HUES6 (cell line): Measurements from ENCODE around the gene GPR141.

Experiments used
- H3K27ac ChIP-seq: 2 replicates; pipeline ENCODE4 v1.7.0; 2013; ENCODE audit warnings: low read depth, mild to moderate bottlenecking, low read length, inconsistent platforms
- H3K27me3 ChIP-seq: 2 replicates; pipeline ENCODE4 v1.6.1; 2013; ENCODE audit warnings: low read length; ENCODE audit not compliant: control insufficient read depth, insufficient read depth
- H3K36me3 ChIP-seq: 2 replicates; pipeline ENCODE4 v1.6.1; 2013; ENCODE audit warnings: low read length; ENCODE audit not compliant: control insufficient read depth, insufficient read depth
- H3K4me1 ChIP-seq: 2 replicates; pipeline ENCODE4 v1.6.1; 2013; ENCODE audit warnings: low read length; ENCODE audit not compliant: control insufficient read depth, insufficient read depth
- H3K4me3 ChIP-seq: 2 replicates; pipeline ENCODE4 v1.5.1; 2013; ENCODE audit warnings: low read depth, low read length
- H3K9ac ChIP-seq: one replicate; pipeline ENCODE4 v1.6.1; 2013; ENCODE audit warnings: mild to moderate bottlenecking, low read length
- H3K9me3 ChIP-seq: 2 replicates; pipeline ENCODE4 v1.6.1; 2013; ENCODE audit warnings: low read depth, low read length; ENCODE audit not compliant: control insufficient read depth, insufficient read depth

GPR141 gene, protein sequence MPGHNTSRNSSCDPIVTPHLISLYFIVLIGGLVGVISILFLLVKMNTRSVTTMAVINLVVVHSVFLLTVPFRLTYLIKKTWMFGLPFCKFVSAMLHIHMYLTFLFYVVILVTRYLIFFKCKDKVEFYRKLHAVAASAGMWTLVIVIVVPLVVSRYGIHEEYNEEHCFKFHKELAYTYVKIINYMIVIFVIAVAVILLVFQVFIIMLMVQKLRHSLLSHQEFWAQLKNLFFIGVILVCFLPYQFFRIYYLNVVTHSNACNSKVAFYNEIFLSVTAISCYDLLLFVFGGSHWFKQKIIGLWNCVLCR

DNA sequence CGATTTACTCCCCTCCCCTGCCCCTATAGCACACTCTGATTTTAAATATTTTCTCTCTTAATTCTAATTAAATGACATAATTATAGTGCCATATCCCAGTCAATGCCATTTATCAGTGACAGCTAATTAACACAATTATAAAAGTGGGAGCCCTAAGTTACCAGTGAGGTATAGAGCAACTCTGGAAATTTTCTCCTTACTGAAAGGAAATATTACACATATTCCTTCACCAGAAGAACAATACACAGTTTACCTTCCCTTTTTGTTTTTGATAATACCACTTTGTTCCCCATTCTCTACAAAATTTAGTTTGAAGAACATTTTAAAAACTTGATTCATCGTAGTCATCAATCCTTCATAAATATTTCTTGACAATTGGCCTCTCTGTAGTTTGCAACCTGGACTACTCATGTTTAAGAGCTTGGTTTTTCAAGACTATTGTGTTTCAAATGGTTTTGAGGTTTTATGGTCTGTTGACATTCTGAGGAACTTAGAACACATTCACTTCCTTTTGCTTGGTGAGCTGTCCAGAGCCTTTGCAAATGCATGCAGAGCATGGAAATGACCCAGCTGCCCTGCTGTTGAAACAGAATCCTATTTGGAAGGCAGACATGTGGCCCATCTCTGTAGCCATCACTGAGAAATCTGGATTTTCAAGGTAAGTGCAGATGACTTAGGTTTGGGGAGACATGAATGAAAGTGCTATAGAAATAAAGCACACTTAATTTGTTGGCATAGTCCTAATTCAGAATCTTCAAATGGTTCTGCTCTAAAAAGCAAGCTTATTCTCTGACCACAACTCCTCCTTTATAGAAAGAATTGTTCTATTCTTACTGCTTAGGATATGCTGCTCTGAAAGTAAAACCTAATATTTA, at the start of gene GPR141:
Gene GPR141, plus strand, starts transcription at position 521 of the 875 bp plus-strand sequence. CDS start 56,628 bp downstream, outside the sequence.
- no peak within 1 kb of the TSS for H3K4me3 ChIP-seq
- no peak within 1 kb of the TSS for H3K9ac ChIP-seq
- H3K9me3 ChIP-seq = no peaks in the 10 kb centered on the region
- no peaks in the 10 kb centered on the region for H3K27me3 ChIP-seq
- no peak within 1 kb of the TSS for H3K27ac ChIP-seq
- peaks cover 17% of the 10 kb centered on the region for H3K4me1 ChIP-seq
- no peaks in the 10 kb centered on the region for H3K36me3 ChIP-seq

DNA sequence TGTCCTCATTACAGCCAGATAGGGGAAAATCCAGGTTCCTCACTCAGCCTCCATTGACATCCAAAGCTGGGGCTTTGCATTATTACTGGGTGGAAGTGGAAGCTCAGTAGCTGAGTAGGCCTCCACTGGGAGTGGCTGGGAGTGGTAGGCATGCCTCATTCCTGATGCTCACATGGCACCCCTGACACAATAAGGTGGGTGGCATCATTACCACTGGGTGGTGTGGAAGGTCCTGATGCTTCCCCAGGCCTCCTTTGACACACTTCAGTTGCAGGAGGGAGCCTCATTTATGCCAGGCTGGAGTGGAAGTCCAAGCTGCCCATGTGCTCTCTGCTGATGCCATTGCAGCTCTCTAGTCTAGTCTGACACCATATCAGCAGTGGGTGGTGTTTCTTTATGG, 48.2 kb upstream of the GPR141 start:
- H3K27me3 ChIP-seq = no peaks in the 10 kb centered on the region
- no peaks in the 10 kb centered on the region for H3K4me1 ChIP-seq
- H3K36me3 ChIP-seq = no peaks in the 10 kb centered on the region
- H3K4me3 ChIP-seq = no peak overlapping the region
- peaks cover 9% of the 10 kb centered on the region for H3K9me3 ChIP-seq
- no peak overlapping the region for H3K27ac ChIP-seq
- H3K9ac ChIP-seq = no peak overlapping the region

DNA sequence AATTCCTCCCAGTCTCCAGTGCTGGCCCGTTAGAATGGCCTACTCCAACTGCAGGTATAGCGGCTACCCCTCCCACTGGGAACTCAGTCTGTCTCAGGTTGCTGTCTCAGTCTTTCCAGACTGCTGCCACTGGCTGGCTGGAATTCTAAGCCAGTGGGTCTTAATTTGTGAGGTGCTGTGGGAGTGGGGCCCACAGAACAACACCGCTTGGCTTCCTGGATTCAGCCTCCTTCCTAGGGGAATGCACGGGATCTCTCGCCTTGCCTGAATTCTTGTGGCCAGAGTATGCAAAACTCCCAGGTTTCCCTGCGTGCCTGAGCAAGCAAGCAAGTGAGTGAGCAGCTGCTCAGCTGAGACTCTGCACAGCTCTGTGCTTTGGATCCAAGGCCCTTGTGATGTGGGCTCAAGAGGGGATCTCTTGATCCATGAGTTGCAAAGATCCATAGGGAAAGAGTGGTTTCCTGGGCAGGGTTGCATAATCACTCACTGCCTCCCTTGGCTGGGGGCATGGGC, 41.5 kb upstream of the GPR141 start:
- H3K9me3 ChIP-seq = 0 out of 2 replicates have a peak, but pooled peaks cover under 1% of the 10 kb centered on the region
- H3K27me3 ChIP-seq = no peaks in the 10 kb centered on the region
- no peak overlapping the region for H3K27ac ChIP-seq
- no peak overlapping the region for H3K4me3 ChIP-seq
- H3K4me1 ChIP-seq = peaks cover 15% of the 10 kb centered on the region
- no peak overlapping the region for H3K9ac ChIP-seq
- no peaks in the 10 kb centered on the region for H3K36me3 ChIP-seq

DNA sequence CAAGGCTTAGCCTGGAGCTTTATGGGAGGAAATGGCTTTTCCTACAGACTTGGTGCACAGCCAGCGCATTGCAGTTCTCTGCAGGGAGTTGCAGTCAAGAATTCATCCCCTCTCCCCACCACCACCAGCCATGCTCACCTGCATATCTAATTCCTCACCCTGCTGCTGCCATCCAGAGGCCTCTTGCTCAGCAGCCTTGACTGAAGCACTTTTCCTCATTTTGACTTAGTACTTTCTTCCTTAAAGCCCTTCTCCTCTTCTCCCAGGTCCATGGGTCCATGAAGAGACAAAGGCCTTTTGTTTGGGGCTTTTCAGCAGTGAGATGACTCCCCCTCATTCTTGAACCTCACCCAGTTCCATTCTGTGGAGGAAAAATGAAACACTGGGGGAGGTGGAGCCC, 39.7 kb upstream of the GPR141 start:
- peaks cover 15% of the 10 kb centered on the region for H3K4me1 ChIP-seq
- no peak overlapping the region for H3K9ac ChIP-seq
- no peaks in the 10 kb centered on the region for H3K9me3 ChIP-seq
- H3K27me3 ChIP-seq = no peaks in the 10 kb centered on the region
- no peak overlapping the region for H3K4me3 ChIP-seq
- no peak overlapping the region for H3K27ac ChIP-seq
- H3K36me3 ChIP-seq = no peaks in the 10 kb centered on the region

DNA sequence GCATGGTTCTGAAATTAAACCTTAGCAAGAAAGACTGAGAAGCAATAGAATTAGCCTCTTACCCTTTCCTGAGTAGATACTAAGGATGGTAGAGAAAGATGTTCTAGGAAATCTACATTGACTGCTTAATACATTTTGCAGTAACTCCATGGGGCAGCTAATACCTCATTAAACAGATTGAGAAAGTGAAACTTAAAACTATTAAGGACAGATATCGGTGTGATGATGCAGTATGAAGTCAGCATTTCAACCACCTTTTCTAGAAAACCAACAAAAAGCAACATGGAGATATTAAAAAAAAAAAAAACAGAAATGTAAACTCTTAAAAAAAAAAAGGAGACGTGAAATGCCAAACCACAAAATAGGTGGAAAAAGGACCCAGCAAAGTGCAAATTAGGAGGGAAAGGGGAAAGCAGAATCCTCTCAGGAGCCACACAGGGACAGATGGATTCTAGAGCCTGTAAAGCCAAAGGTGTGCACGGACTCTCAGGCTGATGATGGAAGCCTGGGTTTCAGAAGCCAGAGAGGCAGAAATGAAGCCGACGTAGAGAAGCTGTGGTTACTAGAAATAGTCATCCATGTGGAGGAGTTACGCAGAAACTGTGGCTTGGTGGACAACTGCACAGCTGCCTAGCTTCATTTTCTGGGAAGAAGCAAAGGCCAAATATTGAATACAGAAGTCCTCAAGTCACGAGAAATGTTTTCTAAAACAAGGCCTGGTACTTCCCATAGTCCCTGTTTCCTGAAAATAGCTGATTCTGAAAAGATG, 38.1 kb upstream of the GPR141 start:
- Histone ChIP-seq H3K4me3 (no peak overlapping the region), H3K27ac (no peak overlapping the region), H3K27me3 (no peaks in the 10 kb centered on the region)

DNA sequence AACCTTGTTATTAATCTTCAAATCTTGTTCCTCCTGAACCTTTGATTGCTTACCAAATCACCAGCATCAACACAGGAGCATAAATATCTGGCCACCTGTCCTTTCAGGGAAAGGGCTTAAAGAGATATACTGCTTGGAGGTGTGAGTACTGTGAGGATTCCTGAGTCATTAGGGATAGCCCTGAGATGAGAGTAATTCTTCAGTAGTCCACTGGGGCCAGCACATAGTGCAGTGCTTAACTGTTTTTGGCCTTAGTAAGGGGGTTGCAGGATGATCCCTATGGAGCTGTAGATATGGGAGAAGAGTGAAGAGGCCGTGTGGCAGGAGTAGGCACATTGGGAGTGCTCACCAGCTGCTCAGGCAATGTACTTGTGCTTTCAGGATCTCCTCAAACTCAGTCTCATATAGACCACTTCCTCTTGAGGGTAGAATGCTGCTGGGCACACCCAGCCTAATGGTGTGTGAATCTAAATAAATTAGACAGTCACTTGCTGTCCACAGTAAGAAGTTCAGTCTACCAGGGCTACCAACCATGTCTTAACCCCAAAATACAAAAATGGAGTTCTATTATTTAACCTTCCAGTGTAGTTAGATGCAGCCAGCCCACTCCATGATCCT, 26.5 kb upstream of the GPR141 start:
- no peak overlapping the region for H3K27ac ChIP-seq
- no peaks in the 10 kb centered on the region for H3K36me3 ChIP-seq
- no peaks in the 10 kb centered on the region; the same call in 1 of the 2 replicates for H3K4me1 ChIP-seq
- no peaks in the 10 kb centered on the region for H3K9me3 ChIP-seq
- no peak overlapping the region for H3K4me3 ChIP-seq
- no peak overlapping the region for H3K9ac ChIP-seq
- H3K27me3 ChIP-seq = no peaks in the 10 kb centered on the region

More for the DNA sequence above, 38.1 kb upstream of the GPR141 start:
- H3K9ac ChIP-seq = no peak overlapping the region
- no peaks in the 10 kb centered on the region for H3K9me3 ChIP-seq
- H3K36me3 ChIP-seq = no peaks in the 10 kb centered on the region
- peaks cover 15% of the 10 kb centered on the region for H3K4me1 ChIP-seq

DNA sequence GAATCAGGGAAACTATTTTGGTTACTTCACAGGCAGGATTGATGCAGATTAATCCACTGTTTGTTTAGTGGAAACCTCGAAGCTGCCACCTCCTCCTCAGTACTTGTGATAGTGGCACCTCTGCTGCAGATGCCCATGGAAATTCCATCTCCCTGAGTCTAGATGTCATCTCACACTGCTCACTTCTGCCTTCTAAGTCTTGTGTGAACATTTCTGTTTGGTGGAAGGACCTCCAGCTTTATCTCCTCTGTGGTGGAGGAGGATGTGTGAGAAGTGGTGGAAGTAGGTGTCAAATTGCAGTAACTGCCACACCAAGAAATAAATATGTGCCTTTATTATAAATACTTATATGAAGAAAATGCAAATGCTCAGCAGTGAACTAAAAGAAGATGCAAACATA, 25.8 kb upstream of the GPR141 start:
- Histone ChIP-seq H3K4me3 (no peak overlapping the region), H3K27me3 (no peaks in the 10 kb centered on the region), H3K9me3 (no peaks in the 10 kb centered on the region), H3K9ac (no peak overlapping the region), H3K36me3 (no peaks in the 10 kb centered on the region), H3K4me1 (no peaks in the 10 kb centered on the region; the same call in 1 of the 2 replicates), H3K27ac (no peak overlapping the region)

DNA sequence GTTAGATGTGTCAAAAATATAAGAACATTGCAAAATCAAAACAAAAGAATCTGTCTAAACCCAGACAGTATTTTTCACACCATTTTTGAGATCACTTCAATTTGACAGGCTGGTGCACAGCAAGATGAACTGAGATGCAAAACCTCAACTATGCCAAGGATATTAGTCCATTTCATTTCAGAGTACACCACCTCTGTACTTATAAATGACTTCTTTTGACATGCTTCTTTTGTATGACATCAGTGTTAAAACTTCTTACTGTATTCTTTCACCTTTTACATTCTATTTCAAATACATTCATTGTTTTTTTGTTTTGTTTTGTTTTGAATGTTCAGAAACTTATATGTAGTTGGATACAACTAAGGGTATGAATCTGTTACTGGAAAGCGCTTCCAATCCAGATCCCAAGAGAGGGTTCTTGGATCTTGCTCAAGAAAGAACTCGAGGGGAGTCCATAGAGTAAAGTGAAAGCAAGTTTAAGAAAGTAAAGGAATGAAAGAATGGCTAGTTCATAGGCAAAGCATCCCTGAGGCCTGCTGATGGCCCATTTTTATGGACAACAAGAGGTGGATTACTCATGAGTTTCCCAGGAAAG, 23.5 kb upstream of the GPR141 start:
- Histone ChIP-seq H3K27me3 (no peaks in the 10 kb centered on the region), H3K4me1 (peaks cover 9% of the 10 kb centered on the region), H3K9me3 (no peaks in the 10 kb centered on the region), H3K27ac (no peak overlapping the region), H3K4me3 (no peak overlapping the region), H3K9ac (no peak overlapping the region), H3K36me3 (no peaks in the 10 kb centered on the region)

DNA sequence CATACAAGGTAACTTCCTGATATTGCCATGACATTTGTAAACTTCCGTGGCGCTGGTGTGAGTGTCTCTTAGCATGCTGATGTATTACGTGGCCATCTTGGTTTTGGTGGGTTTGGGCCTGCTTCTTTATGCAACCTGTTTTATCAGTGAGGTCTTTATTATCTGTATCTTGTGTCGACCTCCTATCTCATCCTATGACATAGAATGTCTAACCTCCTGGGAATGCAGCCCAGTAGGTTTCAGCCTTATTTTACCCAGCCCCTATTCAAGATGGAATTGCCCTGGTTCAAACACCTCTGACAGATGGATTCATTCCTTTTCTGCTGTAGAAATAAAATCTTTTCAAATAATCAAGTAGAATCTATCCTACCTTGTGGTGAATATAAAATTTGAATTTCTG, 23.0 kb upstream of the GPR141 start:
- no peak overlapping the region for H3K4me3 ChIP-seq
- no peaks in the 10 kb centered on the region for H3K36me3 ChIP-seq
- H3K4me1 ChIP-seq = peaks cover 15% of the 10 kb centered on the region
- no peaks in the 10 kb centered on the region for H3K27me3 ChIP-seq
- H3K9ac ChIP-seq = no peak overlapping the region
- H3K27ac ChIP-seq = no peak overlapping the region
- no peaks in the 10 kb centered on the region for H3K9me3 ChIP-seq

DNA sequence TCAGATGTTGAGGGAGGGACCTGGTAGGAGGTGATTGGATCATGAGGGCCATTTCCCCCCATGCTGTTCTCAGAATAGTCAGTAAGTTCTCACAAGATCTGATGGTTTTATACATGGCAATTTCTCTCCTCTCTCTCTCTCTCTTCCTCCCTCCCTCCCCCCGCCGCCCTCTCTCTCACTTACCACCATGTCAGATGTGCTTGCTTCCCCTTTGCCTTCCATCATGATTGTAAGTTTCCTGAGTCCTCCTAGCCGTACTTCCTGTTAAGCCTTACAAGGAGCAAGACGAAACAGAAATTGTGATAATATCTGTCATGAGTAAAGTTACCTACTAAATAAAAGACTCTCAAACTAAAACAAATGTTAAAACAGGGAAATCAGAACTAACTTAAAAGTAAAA, 19.9 kb upstream of the GPR141 start:
- H3K4me3 ChIP-seq = no peak overlapping the region
- H3K27me3 ChIP-seq = no peaks in the 10 kb centered on the region
- peaks cover 25% of the 10 kb centered on the region for H3K4me1 ChIP-seq
- H3K36me3 ChIP-seq = no peaks in the 10 kb centered on the region
- H3K27ac ChIP-seq = no peak overlapping the region
- no peak overlapping the region for H3K9ac ChIP-seq
- no peaks in the 10 kb centered on the region for H3K9me3 ChIP-seq
